ENCODE data around the gene RRAD. TPM values are rescaled to one million over a fixed set of nuclear protein-coding genes. Genes with fewer than 3 reads are reported as not detected.

The RRAD gene
- total and polyA plus RNA-seq, 2 donors (not counting 3 experiments of a cell fraction or from before 2014, with no cell fraction given) = 0.22 to 0.48 TPM

DNA sequence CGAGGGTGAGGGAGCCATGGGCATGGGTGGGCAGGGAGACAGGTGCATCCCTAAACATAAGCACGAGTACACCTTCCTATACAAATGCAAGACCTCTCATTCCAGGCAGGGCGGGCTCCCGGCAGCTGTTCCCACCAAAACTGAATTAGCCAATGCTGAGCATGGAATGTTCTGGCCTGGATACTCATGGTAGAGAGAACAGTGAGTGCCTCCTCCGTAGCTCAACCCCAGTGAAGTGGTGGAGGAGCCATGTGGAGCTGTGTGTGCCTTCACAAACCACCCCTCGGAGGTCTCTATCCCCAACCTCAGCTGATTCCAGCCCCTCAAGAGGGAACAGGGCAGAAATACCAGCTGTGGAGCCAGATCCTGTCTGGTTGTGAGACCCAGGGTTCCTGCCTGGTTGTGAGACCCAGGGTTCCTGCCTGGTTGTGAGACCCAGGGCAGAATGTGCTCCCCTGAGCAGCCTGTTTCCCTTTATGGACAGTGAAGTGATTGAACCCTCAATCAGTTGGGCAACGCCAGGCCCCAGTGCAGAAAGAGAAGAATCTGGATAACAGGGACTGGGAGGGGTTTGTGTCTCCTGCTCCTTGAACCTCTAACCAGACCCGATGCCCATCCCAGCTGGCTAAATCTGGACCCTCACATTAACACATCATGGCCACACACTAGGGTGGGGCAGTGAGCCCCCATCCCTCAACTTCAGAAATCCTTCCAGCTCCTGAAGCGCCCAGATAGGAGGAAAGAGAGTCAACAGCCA, 4.2 kb downstream of the RRAD start:
- Histone ChIP-seq H3K9ac (replicated peaks; ENCODE audit: extremely low read depth, insufficient read depth, low read length) (no peak overlapping the region), H4K20me1 (replicated peaks; ENCODE audit: control insufficient read depth, extremely low read depth, insufficient read depth, low read length) (no peaks in the 10 kb centered on the region), H3K9me3 (replicated peaks; ENCODE audit: control insufficient read depth, insufficient read depth, low read length) (no peaks in the 10 kb centered on the region), H3K27me3 (ENCODE audit: control insufficient read depth in 2 of 2, insufficient read depth in 2 of 2, low read length in 2 of 2) (peaks cover 36 to 38% of the 10 kb centered on the region in 2 experiments), H3K4me3 (replicated peaks in 1 of 3; ENCODE audit: insufficient read depth in 1 of 3, low read depth in 1 of 3, low read length in 3 of 3) (no peak overlapping the region), H3K27ac (ENCODE audit: insufficient read depth, low read depth, low read length) (no peak overlapping the region), H3K4me1 (ENCODE audit: control insufficient read depth, extremely low read depth, insufficient read depth, low read length) (peaks cover 3% of the 10 kb centered on the region), H3K9me1 (replicated peaks; ENCODE audit: control insufficient read depth, extremely low read depth, insufficient read depth, low read length) (no peaks in the 10 kb centered on the region), H3K79me2 (ENCODE audit: control insufficient read depth, insufficient read depth, low read length) (no peaks in the 10 kb centered on the region), H3K4me2 (ENCODE audit: insufficient read depth, low read length) (no peak overlapping the region), H3K36me3 (ENCODE audit: control insufficient read depth in 2 of 2, extremely low read depth in 1 of 2, insufficient read depth in 2 of 2, low read length in 2 of 2) (no peaks in the 10 kb centered on the region), H2AFZ (ENCODE audit: low read depth, low read length) (no peak overlapping the region)
- no peak for FAIRE-seq
- DNase-seq (ENCODE audit: low read depth, low spot score) = no peak
- CTCF ChIA-PET = interaction anchor here (1.0 to 5.2 kb wide), 6 partner anchors 8 to 41 kb away, joined by 3 to 25 read pairs (median 6); partner anchors contain the start of gene PDP2
- no peak for TF ChIP-seq JUN (IDR thresholded peaks at IDR 0.05; ENCODE audit: borderline replicate concordance, insufficient read depth, insufficient read length, low read depth)
- TF ChIP-seq EZH2 (IDR thresholded peaks at IDR 0.05; ENCODE audit: borderline replicate concordance, low read depth, low read length, severe bottlenecking) = no peak
- dilution Hi-C loops (cut with MboI; ENCODE audit: extremely low pct_ligation_motif_present, low sequenced_read_pairs) = no loop called here
- BruUV-seq (replicated peaks) = no TSS peak
- POLR2A ChIA-PET = no interaction called here
- intact Hi-C loops (cut with micrococcal nuclease) = no loop called here

DNA sequence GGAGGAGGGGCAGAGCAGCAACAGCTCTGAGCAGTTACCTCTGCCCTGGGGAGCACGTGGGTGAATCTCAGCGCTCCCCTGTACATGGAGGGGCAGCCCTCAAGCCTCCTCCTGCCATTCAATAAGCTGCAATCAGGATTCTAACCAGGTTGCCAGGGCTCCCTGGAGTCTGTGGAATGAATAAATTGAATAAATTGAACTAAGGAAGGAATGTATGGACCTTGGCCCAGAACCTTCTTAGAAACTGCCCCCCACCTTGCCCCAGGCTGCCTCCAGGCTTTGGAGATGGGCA, 5.1 kb downstream of the RRAD start:
- intact Hi-C loops (cut with micrococcal nuclease) = no loop called here
- H3K4me3 ChIP-seq (replicated peaks in 1 of 3; ENCODE audit: insufficient read depth in 1 of 3, low read depth in 1 of 3, low read length in 3 of 3) = no peak overlapping the region
- H3K36me3 ChIP-seq (ENCODE audit: control insufficient read depth in 2 of 2, extremely low read depth in 1 of 2, insufficient read depth in 2 of 2, low read length in 2 of 2) = no peaks in the 10 kb centered on the region
- no peak overlapping the region for H3K27ac ChIP-seq (ENCODE audit: insufficient read depth, low read depth, low read length)
- H3K79me2 ChIP-seq (ENCODE audit: control insufficient read depth, insufficient read depth, low read length) = no peaks in the 10 kb centered on the region
- H3K9ac ChIP-seq (replicated peaks; ENCODE audit: extremely low read depth, insufficient read depth, low read length) = no peak overlapping the region
- no peak overlapping the region for H3K4me2 ChIP-seq (ENCODE audit: insufficient read depth, low read length)
- H4K20me1 ChIP-seq (replicated peaks; ENCODE audit: control insufficient read depth, extremely low read depth, insufficient read depth, low read length) = no peaks in the 10 kb centered on the region
- dilution Hi-C loops (cut with MboI; ENCODE audit: extremely low pct_ligation_motif_present, low sequenced_read_pairs) = no loop called here
- FAIRE-seq (no peak), DNase-seq (ENCODE audit: low read depth, low spot score) (no peak)
- TF ChIP-seq GATA2 (IDR thresholded peaks at IDR 0.05; ENCODE audit: insufficient read depth, insufficient read length, low read depth, low read length) = no peak
- TF ChIP-seq POLR2AphosphoS5 (IDR thresholded peaks at IDR 0.05; ENCODE audit: insufficient read depth, low read depth, low read length) = no peak
- TF ChIP-seq EZH2 (IDR thresholded peaks at IDR 0.05; ENCODE audit: borderline replicate concordance, low read depth, low read length, severe bottlenecking) = no peak
- no peak for TF ChIP-seq FOS (IDR thresholded peaks at IDR 0.05; ENCODE audit: borderline replicate concordance, insufficient read depth, low read length)
- TF ChIP-seq, protein P1, sequence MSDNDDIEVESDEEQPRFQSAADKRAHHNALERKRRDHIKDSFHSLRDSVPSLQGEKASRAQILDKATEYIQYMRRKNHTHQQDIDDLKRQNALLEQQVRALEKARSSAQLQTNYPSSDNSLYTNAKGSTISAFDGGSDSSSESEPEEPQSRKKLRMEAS (IDR thresholded peaks at IDR 0.05; ENCODE audit: insufficient read depth, insufficient read length) = no peak
- no peak for TF ChIP-seq MYC (IDR thresholded peaks at IDR 0.05; ENCODE audit: low read depth, low read length)
- no peak for TF ChIP-seq CTCF (IDR thresholded peaks at IDR 0.05; ENCODE audit: extremely low read depth in 1 of 2, insufficient read depth in 1 of 2, low read depth in 1 of 2, low read length in 2 of 2)
- TF ChIP-seq POLR2A (IDR thresholded peaks at IDR 0.05; ENCODE audit: low read depth, low read length) = no peak
- no peak for TF ChIP-seq JUN (IDR thresholded peaks at IDR 0.05; ENCODE audit: borderline replicate concordance, insufficient read depth, insufficient read length, low read depth)
- H3K27me3 ChIP-seq (ENCODE audit: control insufficient read depth in 2 of 2, insufficient read depth in 2 of 2, low read length in 2 of 2) = peaks cover 29 to 31% of the 10 kb centered on the region in 2 experiments
- ChIA-PET POLR2A (no interaction called here), CTCF (interaction anchor here (1.5 to 5.2 kb wide), 4 partner anchors 8 to 36 kb away, joined by 3 to 25 read pairs (median 14); no protein-coding TSS in a partner anchor)
- BruUV-seq (replicated peaks) = no TSS peak
- H2AFZ ChIP-seq (ENCODE audit: low read depth, low read length) = no peak overlapping the region
- no peaks in the 10 kb centered on the region for H3K9me3 ChIP-seq (replicated peaks; ENCODE audit: control insufficient read depth, insufficient read depth, low read length)
- peaks cover 2% of the 10 kb centered on the region for H3K4me1 ChIP-seq (ENCODE audit: control insufficient read depth, extremely low read depth, insufficient read depth, low read length)
- no peaks in the 10 kb centered on the region for H3K9me1 ChIP-seq (replicated peaks; ENCODE audit: control insufficient read depth, extremely low read depth, insufficient read depth, low read length)
